OCI-LY7 (cell line): Measurements from ENCODE around the gene DLGAP1.

Experiments
- EZH2phosphoT487 ChIP-seq: fragments of 200-600 bp; sonication (generic); IDR thresholded peaks from 2 replicates; pipeline ENCODE4 v1.6.1; 2018; ENCODE audit warnings: low read depth, borderline replicate concordance, mild to moderate bottlenecking, mixed run types, antibody characterized with exemption, low read length, moderate library complexity, mixed read lengths
- TF ChIP-seq, protein P1 (sequence below): fragments of 200-600 bp; sonication (generic); conservative IDR thresholded peaks from 2 replicates; pipeline ENCODE4 v1.5.1; 2014; ENCODE audit warnings: mild to moderate bottlenecking, antibody characterized with exemption, low read length, moderate library complexity, mixed read lengths

- TF ChIP-seq, protein P1, sequence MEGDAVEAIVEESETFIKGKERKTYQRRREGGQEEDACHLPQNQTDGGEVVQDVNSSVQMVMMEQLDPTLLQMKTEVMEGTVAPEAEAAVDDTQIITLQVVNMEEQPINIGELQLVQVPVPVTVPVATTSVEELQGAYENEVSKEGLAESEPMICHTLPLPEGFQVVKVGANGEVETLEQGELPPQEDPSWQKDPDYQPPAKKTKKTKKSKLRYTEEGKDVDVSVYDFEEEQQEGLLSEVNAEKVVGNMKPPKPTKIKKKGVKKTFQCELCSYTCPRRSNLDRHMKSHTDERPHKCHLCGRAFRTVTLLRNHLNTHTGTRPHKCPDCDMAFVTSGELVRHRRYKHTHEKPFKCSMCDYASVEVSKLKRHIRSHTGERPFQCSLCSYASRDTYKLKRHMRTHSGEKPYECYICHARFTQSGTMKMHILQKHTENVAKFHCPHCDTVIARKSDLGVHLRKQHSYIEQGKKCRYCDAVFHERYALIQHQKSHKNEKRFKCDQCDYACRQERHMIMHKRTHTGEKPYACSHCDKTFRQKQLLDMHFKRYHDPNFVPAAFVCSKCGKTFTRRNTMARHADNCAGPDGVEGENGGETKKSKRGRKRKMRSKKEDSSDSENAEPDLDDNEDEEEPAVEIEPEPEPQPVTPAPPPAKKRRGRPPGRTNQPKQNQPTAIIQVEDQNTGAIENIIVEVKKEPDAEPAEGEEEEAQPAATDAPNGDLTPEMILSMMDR = no peak
- TF ChIP-seq EZH2phosphoT487 = no peak
Measured at GRCh38 chr18:3814816-3815215, 640.3 kb downstream of the DLGAP1 start.
